OCI-LY7 (cell line): ENCODE data around the gene GSTA5. TPM values are rescaled to one million over a fixed set of nuclear protein-coding genes. Genes with fewer than 3 reads are reported as not detected.
"Not testable (repeated sequence)": the region's sequence is repeated elsewhere in the genome, so short reads cannot be mapped to it uniquely, and the experiment has no call there.

ENCODE experiments used
- BruUV-seq: library from RNA; stranded (reverse); fragments of 400-500 nt; replicated peaks from 2 replicates; lab custom pipeline; 2021; lab: Mats Ljungman, UMichigan
- CTCF ChIA-PET: fragments of 300-600 bp; sonication (Branson Sonifier 250); formaldehyde crosslinking; loops from one replicate; lab custom pipeline; 2022; ENCODE audit warnings: antibody characterized with exemption; ENCODE audit not compliant: unreplicated experiment; lab: Charles Lee
- POLR2A ChIA-PET: fragments of 300-600 bp; sonication (Branson Sonifier 250); formaldehyde crosslinking; loops from one replicate; lab custom pipeline; 2022; ENCODE audit warnings: antibody characterized with exemption; lab: Charles Lee
- DNase-seq: peaks from one replicate; pipeline ENCODE4 v3.0.0-alpha.2; 2015; ENCODE audit warnings: low spot score
- H2AFZ ChIP-seq: fragments of 200-600 bp; sonication (generic), shearing (Covaris generic); 2 replicates; pipeline ENCODE4 v1.6.1; 2014; ENCODE audit warnings: mild to moderate bottlenecking, antibody characterized with exemption, low read length, moderate library complexity
- H3K27ac ChIP-seq: fragments of 200-600 bp; sonication (generic); 2 replicates; pipeline ENCODE4 v1.5.1; 2014; ENCODE audit warnings: mixed run types, low read depth, mild to moderate bottlenecking, moderate library complexity, low read length, inconsistent platforms; ENCODE audit not compliant: poor library complexity, severe bottlenecking
- H3K36me3 ChIP-seq: fragments of 200-600 bp; sonication (generic); 2 replicates; pipeline ENCODE4 v1.6.1; 2014; ENCODE audit warnings: mild to moderate bottlenecking, antibody characterized with exemption, low read length, moderate library complexity, mixed read lengths; ENCODE audit not compliant: insufficient read depth
- H3K4me1 ChIP-seq: fragments of 200-600 bp; sonication (generic); 2 replicates; pipeline ENCODE4 v1.5.1; 2014; ENCODE audit warnings: mild to moderate bottlenecking, low read length; ENCODE audit not compliant: insufficient read depth, poor library complexity, severe bottlenecking
- H3K4me2 ChIP-seq: fragments of 200-600 bp; sonication (generic); 2 replicates; pipeline ENCODE4 v1.6.1; 2014; ENCODE audit warnings: mild to moderate bottlenecking, low read length
- H3K4me3 ChIP-seq: fragments of 200-600 bp; sonication (generic); 2 replicates; pipeline ENCODE4 v1.5.1; 2014; ENCODE audit warnings: mild to moderate bottlenecking, low read depth, low read length; ENCODE audit not compliant: poor library complexity, severe bottlenecking
- H3K79me2 ChIP-seq: fragments of 200-600 bp; sonication (generic); 2 replicates; pipeline ENCODE4 v1.6.1; 2016; ENCODE audit warnings: low read depth, mild to moderate bottlenecking, low read length, moderate library complexity, mixed read lengths; ENCODE audit not compliant: insufficient read depth
- H3K9me2 ChIP-seq: fragments of 200-600 bp; sonication (generic); 2 replicates; pipeline ENCODE4 v1.6.1; 2016; ENCODE audit warnings: mild to moderate bottlenecking, low read length, mixed read lengths; ENCODE audit not compliant: insufficient read depth
- H3K9me3 ChIP-seq: fragments of 200-600 bp; sonication (generic); 2 replicates; pipeline ENCODE4 v1.6.1; 2014; ENCODE audit warnings: mild to moderate bottlenecking, mixed run types, low read length, mixed read lengths
- H4K20me1 ChIP-seq: fragments of 200-600 bp; sonication (generic); 2 replicates; pipeline ENCODE4 v1.6.1; 2014; ENCODE audit warnings: mild to moderate bottlenecking, antibody characterized with exemption, low read length, moderate library complexity, mixed read lengths; ENCODE audit not compliant: insufficient read depth
- CTCF ChIP-seq: fragments of 200-600 bp; sonication (generic); conservative IDR thresholded peaks from 2 replicates; pipeline ENCODE4 v1.5.1; 2014; ENCODE audit warnings: mild to moderate bottlenecking, antibody characterized with exemption, low read length, moderate library complexity, mixed read lengths
- EZH2phosphoT487 ChIP-seq: fragments of 200-600 bp; sonication (generic); IDR thresholded peaks from 2 replicates; pipeline ENCODE4 v1.6.1; 2018; ENCODE audit warnings: low read depth, borderline replicate concordance, mild to moderate bottlenecking, mixed run types, antibody characterized with exemption, low read length, moderate library complexity, mixed read lengths
- intact Hi-C: fragments of 100-400 bp; cut with micrococcal nuclease; formaldehyde crosslinking; loops from one replicate; pipeline ENCODE4 v1.10.0; 2022; ENCODE audit not compliant: unreplicated experiment
- total RNA-seq, 2 experiments: library from RNA; depleted of rRNA in 1 of 2; stranded (reverse); fragments of >200 nt in 1 of 2; shearing (Covaris generic) in 1 of 2; gene quantifications; 2 replicates each; pipeline ENCODE4 v1.2.3, GENCODE V29; 2014 to 2022

The GSTA5 gene
- total RNA-seq, 2 experiments from 2014 or later, result not detected

GRCh38 chr6:52809777-52810176, 30.8 kb downstream of the GSTA5 start:
- H3K4me2 ChIP-seq, H2AFZ ChIP-seq, DNase-seq, H3K79me2 ChIP-seq, intact Hi-C loops, H4K20me1 ChIP-seq, H3K9me2 ChIP-seq, BruUV-seq, H3K36me3 ChIP-seq, H3K9me3 ChIP-seq, H3K27ac ChIP-seq, CTCF ChIA-PET, H3K4me3 ChIP-seq, H3K4me1 ChIP-seq: not testable (repeated sequence)
- POLR2A ChIA-PET, result interaction anchor here (1.0 kb wide), 1 partner anchor 9 kb away, joined by 3 read pairs; no protein-coding TSS in a partner anchor

GRCh38 chr6:52808660-52809059, 32.0 kb downstream of the GSTA5 start:
- Histone ChIP-seq H2AFZ (no peak overlapping the region), H3K9me2 (no peaks in the 10 kb centered on the region), H3K36me3 (no peaks in the 10 kb centered on the region), H3K4me3 (no peak overlapping the region), H3K27ac (no peak overlapping the region), H3K79me2 (no peaks in the 10 kb centered on the region), H3K4me1 (no peaks in the 10 kb centered on the region), H4K20me1 (no peaks in the 10 kb centered on the region), H3K4me2 (no peak overlapping the region), H3K9me3 (no peaks in the 10 kb centered on the region)
- intact Hi-C loops, result no loop called here
- POLR2A ChIA-PET, result interaction anchor here (0.7 to 1.0 kb wide), 2 partner anchors 11 to 1075 kb away, joined by 3 read pairs; no protein-coding TSS in a partner anchor
- no peak for DNase-seq
- no peak for TF ChIP-seq EZH2phosphoT487
- no peak for TF ChIP-seq CTCF
- no TSS peak for BruUV-seq
- CTCF ChIA-PET, result no interaction called here

- CTCF ChIA-PET, H3K4me1 ChIP-seq, H3K36me3 ChIP-seq, DNase-seq, H3K4me3 ChIP-seq, H3K79me2 ChIP-seq, H3K9me2 ChIP-seq, intact Hi-C loops, BruUV-seq, H2AFZ ChIP-seq, H3K9me3 ChIP-seq, H3K27ac ChIP-seq, H3K4me2 ChIP-seq, POLR2A ChIA-PET, H4K20me1 ChIP-seq: not testable (repeated sequence)
Observed at GRCh38 chr6:52803668-52804255, 36.9 kb downstream of the GSTA5 start, which contains the start of gene GSTA1. TSS of gene GSTA1 (minus strand) at chr6:52803816. CDS start at chr6:52799267, 4,549 bp downstream.
